Measurements from ENCODE around the gene C5AR2. TPM values are rescaled to one million over a fixed set of nuclear protein-coding genes. Genes with fewer than 3 reads are reported as not detected.

The C5AR2 gene
- total RNA-seq, 1 donor from 2014 or later = not detected

- DNase-seq (ENCODE audit: low read depth) = peak; percentile 27
- Mint-ChIP-seq H3K27ac (ENCODE audit: unreplicated experiment) (peak overlapping the region; percentile 20), H3K4me1 (ENCODE audit: low read depth, unreplicated experiment) (peaks cover 11% of the 10 kb centered on the region), H3K9me3 (ENCODE audit: unreplicated experiment) (peaks cover 4% of the 10 kb centered on the region), H3K27me3 (ENCODE audit: low read depth, unreplicated experiment) (no peaks in the 10 kb centered on the region), H3K4me3 (ENCODE audit: unreplicated experiment) (peak overlapping the region; percentile 69), H3K36me3 (ENCODE audit: low read depth, unreplicated experiment) (peaks cover 36% of the 10 kb centered on the region)
- no peak overlapping the region for H2AFZ ChIP-seq (ENCODE audit: low read depth, low read length)
- TF ChIP-seq CTCF (IDR thresholded peaks at IDR 0.05; ENCODE audit: insufficient read depth, low read depth, low read length) (no peak), EZH2 (IDR thresholded peaks at IDR 0.05; ENCODE audit: insufficient read depth, low read length) (no peak)
- H3K4me1 ChIP-seq (ENCODE audit: insufficient read depth, low read length) = peaks cover 6% of the 10 kb centered on the region
- H3K27me3 ChIP-seq (ENCODE audit: insufficient read depth, low read length) = no peaks in the 10 kb centered on the region
- H3K9me3 ChIP-seq (ENCODE audit: insufficient read depth, low read depth, low read length) = no peaks in the 10 kb centered on the region
- FAIRE-seq = no peak
- peaks cover 52% of the 10 kb centered on the region for H3K79me2 ChIP-seq (ENCODE audit: insufficient read depth, low read length)
- peaks cover 16% of the 10 kb centered on the region for H4K20me1 ChIP-seq (ENCODE audit: insufficient read depth, low read length)
- no peak overlapping the region for H3K27ac ChIP-seq (ENCODE audit: low read depth, low read length)
- H3K4me2 ChIP-seq (ENCODE audit: low read length) = no peak overlapping the region
- peaks cover 15% of the 10 kb centered on the region for H3K36me3 ChIP-seq (ENCODE audit: insufficient read depth, low read length)
- H3K4me3 ChIP-seq (ENCODE audit: insufficient read depth, low read depth, low read length) = no peak overlapping the region
- H3K9ac ChIP-seq (ENCODE audit: low read length) = no peak overlapping the region
Observed at GRCh38 chr19:47351548-47351947, 19.6 kb downstream of the C5AR2 start.

- H2AFZ ChIP-seq (ENCODE audit: low read depth, low read length) = no peak overlapping the region
- TF ChIP-seq EZH2 (IDR thresholded peaks at IDR 0.05; ENCODE audit: insufficient read depth, low read length) = no peak
- TF ChIP-seq CTCF (IDR thresholded peaks at IDR 0.05; ENCODE audit: insufficient read depth, low read depth, low read length) = no peak
- peaks cover 52% of the 10 kb centered on the region for H3K79me2 ChIP-seq (ENCODE audit: insufficient read depth, low read length)
- no peaks in the 10 kb centered on the region for H3K9me3 ChIP-seq (ENCODE audit: insufficient read depth, low read depth, low read length)
- peaks cover 40% of the 10 kb centered on the region for H3K36me3 Mint-ChIP-seq (ENCODE audit: low read depth, unreplicated experiment)
- peaks cover 11% of the 10 kb centered on the region for H3K4me1 Mint-ChIP-seq (ENCODE audit: low read depth, unreplicated experiment)
- peak overlapping the region; percentile 60 for H3K4me3 Mint-ChIP-seq (ENCODE audit: unreplicated experiment)
- no peak for FAIRE-seq
- no peak overlapping the region for H3K4me3 ChIP-seq (ENCODE audit: insufficient read depth, low read depth, low read length)
- no peak overlapping the region for H3K9ac ChIP-seq (ENCODE audit: low read length)
- H3K27me3 ChIP-seq (ENCODE audit: insufficient read depth, low read length) = no peaks in the 10 kb centered on the region
- H3K27ac Mint-ChIP-seq (ENCODE audit: unreplicated experiment) = no peak overlapping the region
- no peak overlapping the region for H3K27ac ChIP-seq (ENCODE audit: low read depth, low read length)
- DNase-seq (ENCODE audit: low read depth) = no peak
- H4K20me1 ChIP-seq (ENCODE audit: insufficient read depth, low read length) = peaks cover 17% of the 10 kb centered on the region
- H3K4me1 ChIP-seq (ENCODE audit: insufficient read depth, low read length) = peaks cover 6% of the 10 kb centered on the region
- no peak overlapping the region for H3K4me2 ChIP-seq (ENCODE audit: low read length)
- H3K27me3 Mint-ChIP-seq (ENCODE audit: low read depth, unreplicated experiment) = no peaks in the 10 kb centered on the region
- peaks cover 17% of the 10 kb centered on the region for H3K36me3 ChIP-seq (ENCODE audit: insufficient read depth, low read length)
- H3K9me3 Mint-ChIP-seq (ENCODE audit: unreplicated experiment) = peaks cover 4% of the 10 kb centered on the region
Observed at GRCh38 chr19:47352095-47352494, 20.1 kb downstream of the C5AR2 start.

GRCh38 chr19:47353307-47353712 lies 21.3 kb downstream of the C5AR2 start:
- H3K27me3 Mint-ChIP-seq (ENCODE audit: low read depth, unreplicated experiment) = no peaks in the 10 kb centered on the region
- no peak overlapping the region for H2AFZ ChIP-seq (ENCODE audit: low read depth, low read length)
- DNase-seq (ENCODE audit: low read depth) (no peak), FAIRE-seq (no peak)
- TF ChIP-seq EZH2 (IDR thresholded peaks at IDR 0.05; ENCODE audit: insufficient read depth, low read length) (no peak), CTCF (IDR thresholded peaks at IDR 0.05; ENCODE audit: insufficient read depth, low read depth, low read length) (no peak)
- H3K36me3 Mint-ChIP-seq (ENCODE audit: low read depth, unreplicated experiment) = peaks cover 46% of the 10 kb centered on the region
- no peak overlapping the region for H3K4me3 Mint-ChIP-seq (ENCODE audit: unreplicated experiment)
- no peak overlapping the region for H3K4me2 ChIP-seq (ENCODE audit: low read length)
- peaks cover 2% of the 10 kb centered on the region for H3K9me3 ChIP-seq (ENCODE audit: insufficient read depth, low read depth, low read length)
- H3K79me2 ChIP-seq (ENCODE audit: insufficient read depth, low read length) = peaks cover 52% of the 10 kb centered on the region
- H3K27me3 ChIP-seq (ENCODE audit: insufficient read depth, low read length) = no peaks in the 10 kb centered on the region
- peaks cover 24% of the 10 kb centered on the region for H3K36me3 ChIP-seq (ENCODE audit: insufficient read depth, low read length)
- H3K9me3 Mint-ChIP-seq (ENCODE audit: unreplicated experiment) = peaks cover 3% of the 10 kb centered on the region
- H3K4me3 ChIP-seq (ENCODE audit: insufficient read depth, low read depth, low read length) = no peak overlapping the region
- H3K27ac ChIP-seq (ENCODE audit: low read depth, low read length) = no peak overlapping the region
- peaks cover 20% of the 10 kb centered on the region for H4K20me1 ChIP-seq (ENCODE audit: insufficient read depth, low read length)
- peaks cover 11% of the 10 kb centered on the region for H3K4me1 Mint-ChIP-seq (ENCODE audit: low read depth, unreplicated experiment)
- no peak overlapping the region for H3K27ac Mint-ChIP-seq (ENCODE audit: unreplicated experiment)
- H3K9ac ChIP-seq (ENCODE audit: low read length) = no peak overlapping the region
- peaks cover 6% of the 10 kb centered on the region for H3K4me1 ChIP-seq (ENCODE audit: insufficient read depth, low read length)

All from astrocyte (in vitro differentiated cells and primary cell).